Activated gamma-delta T cell treated with anti-CD3 and anti-CD28 coated beads, Interleukin-2, amount 50 U/mL, for 16 hours (primary cell): ENCODE measurements around the gene CST9L.
A peak's percentile ranks its signal among the peaks of the same experiment; 100 is the strongest.

Source experiments
- DNase-seq: peaks from one replicate; pipeline ENCODE4 v3.0.0-alpha.2; 2020; ENCODE audit warnings: low read depth

CST9L gene, protein sequence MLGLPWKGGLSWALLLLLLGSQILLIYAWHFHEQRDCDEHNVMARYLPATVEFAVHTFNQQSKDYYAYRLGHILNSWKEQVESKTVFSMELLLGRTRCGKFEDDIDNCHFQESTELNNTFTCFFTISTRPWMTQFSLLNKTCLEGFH

DNA sequence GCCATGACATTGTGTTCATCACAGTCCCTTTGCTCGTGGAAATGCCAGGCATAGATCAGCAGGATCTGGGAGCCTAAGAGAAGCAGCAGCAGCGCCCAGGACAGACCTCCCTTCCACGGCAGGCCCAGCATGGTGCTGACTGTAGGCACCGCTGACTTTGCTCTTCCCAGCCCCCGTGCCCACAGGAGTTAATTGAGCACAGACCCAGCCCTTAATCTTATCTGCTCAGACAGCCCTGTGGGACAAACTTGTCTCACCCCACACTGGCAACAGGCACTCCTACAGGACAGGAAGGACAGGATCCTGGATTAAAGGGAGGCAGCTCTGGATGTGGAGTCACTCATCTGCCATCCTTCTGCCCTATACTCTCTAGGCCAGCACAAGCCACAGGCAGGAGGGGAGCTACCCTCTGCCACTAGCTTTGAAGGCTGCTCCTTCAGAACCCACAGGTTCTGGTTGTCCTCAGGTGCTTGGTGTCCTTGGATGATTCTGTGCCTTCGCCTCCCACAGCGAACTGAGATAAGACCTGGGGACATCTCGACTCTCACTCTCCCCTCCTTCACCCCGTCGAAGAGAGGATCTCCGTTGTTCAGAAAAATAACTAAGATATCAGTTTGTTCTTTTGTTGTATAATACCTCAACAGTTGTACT is at the start of gene CST9L:
CST9L (minus strand) TSS at position 165 of the 651 bp plus-strand sequence; CDS start at position 131, 34 bp downstream.
- no peak for DNase-seq

DNA sequence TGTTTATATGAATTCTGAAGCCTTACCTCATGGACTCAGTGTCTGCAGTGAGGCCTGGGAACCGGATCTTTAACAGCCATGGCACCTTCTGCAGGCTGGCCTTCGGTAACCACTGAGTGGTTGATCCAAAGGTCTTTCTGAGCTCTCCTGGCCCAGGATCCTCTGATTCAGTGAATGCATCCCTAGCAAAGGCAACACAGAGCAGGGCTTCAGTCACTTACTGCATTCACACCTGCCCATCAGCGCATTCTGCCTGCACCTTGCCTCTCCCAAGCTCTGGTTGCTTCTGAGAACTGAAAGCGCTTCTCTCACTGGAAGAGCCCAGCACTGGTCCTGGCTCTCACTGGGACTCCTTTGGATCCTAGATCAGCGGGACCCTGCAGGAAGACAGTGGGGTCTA is 45.9 kb upstream of the CST9L start:
- no peak for DNase-seq

DNA sequence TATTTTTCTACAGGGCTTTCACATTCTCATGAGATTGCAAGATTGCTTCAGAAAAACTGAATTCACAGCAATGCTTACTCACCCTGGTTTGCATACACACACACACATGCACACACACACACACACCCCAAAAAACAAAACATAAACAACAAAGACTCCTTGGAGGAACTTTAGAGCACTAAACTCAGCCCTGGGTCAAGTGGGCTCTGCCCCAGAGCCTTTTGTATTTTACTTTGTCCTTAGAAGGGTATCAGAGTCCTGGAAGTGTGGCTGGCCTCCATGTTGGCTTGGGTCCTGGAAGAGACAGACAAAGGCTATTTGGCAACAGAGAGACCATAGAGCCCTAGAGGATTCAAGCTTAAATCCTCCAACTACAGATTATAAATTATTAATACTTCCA is 45.4 kb upstream of the CST9L start:
- DNase-seq: no peak

- DNase-seq: no peak
Observed at GRCh38 chr20:23612396-23612795, 44.1 kb upstream of the CST9L start.

DNA sequence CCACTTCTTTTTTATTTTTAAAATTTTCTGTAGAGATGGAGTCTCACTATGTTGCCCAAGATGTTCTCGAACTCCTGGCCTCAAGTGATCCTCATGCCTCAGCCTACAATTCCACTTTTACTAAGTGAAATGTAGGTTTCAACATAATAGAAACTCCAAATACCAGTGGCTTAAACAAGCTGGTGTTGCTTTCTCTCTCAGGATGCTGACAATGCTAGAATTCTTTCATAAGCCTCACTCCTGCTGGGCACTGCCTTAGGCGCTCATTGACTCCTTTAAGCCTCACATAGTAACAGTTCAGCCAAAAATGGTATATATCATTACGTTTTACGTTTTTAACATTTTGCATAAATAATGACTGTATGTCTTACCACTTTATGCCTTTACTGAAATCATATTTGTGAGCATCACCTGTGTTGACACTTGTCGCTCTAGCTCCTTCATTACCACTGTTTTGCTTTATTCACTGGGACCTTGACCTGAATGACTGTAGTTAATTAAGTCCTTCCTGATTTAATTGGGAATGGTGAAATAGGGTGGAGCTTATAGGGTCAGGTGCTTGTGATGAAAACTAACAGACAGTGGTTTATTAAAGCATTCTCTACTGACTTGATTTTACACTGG is 41.3 kb upstream of the CST9L start:
- no peak for DNase-seq

DNA sequence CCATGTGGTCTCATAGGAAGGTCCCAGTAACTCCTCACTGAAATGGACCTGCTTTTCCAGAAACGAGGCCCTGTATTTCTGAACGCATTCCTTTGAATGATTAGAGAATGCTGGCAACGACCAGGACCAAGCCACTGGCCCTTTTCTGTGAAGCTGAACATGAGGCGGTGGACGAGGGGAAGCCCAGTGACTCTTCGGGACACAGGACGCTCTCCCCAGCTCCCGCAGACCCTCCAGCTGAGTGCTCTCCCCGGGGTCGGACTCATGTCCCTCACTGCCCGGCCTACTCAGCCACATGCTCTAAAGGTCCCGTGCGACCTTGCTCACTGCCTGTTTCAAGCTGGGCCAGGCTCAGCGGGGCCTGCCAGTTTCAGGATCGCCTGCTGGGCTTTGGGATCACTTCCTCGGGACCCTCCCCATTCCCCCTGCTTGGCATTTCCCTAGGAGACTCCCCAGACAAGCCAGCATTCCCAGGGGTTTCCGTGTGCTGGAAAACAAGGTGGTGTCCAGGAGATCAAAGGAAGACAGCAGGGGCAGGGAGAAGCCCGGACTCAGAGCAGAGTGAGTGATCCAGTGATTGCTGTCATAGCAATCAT is 40.1 kb upstream of the CST9L start:
- no peak for DNase-seq

DNA sequence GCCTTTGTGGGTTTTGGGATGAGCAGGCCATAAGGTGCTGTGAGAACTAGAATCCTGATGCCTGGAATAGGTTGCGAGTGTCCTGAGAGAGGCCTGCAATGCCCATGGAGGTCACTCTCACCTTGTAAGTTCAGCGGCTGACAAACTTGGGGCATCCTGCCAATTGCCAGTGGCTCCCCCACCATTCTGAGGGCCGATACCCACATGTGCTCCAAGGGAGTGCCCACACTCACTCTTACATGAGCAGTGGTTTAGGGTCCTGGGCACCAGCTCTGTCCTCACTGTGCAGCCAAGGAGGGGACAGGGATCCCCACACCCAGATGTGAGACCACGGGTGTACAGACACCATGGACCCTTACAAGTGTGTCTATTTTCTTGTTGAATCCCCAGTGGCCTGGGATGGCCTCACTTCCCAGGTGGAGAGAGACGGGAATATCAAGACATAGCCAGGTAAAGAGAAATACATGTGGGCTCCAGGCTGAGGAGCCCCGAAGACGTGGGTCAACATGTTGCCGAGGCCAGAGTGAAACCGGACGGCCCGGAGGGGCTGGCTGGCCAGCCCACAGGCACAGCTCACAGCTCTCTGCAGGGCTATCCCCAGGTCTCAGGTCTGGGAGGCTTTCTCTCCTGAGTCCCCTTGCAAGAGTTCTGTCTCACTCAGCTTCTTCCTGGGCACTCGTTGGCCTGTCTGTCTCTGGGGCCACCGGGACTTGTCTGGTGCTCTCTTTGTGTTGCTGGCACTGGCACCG is 39.4 kb upstream of the CST9L start:
- DNase-seq: no peak

GRCh38 chr20:23606652-23607049 is 38.4 kb upstream of the CST9L start:
- DNase-seq: peak; percentile 42

DNA sequence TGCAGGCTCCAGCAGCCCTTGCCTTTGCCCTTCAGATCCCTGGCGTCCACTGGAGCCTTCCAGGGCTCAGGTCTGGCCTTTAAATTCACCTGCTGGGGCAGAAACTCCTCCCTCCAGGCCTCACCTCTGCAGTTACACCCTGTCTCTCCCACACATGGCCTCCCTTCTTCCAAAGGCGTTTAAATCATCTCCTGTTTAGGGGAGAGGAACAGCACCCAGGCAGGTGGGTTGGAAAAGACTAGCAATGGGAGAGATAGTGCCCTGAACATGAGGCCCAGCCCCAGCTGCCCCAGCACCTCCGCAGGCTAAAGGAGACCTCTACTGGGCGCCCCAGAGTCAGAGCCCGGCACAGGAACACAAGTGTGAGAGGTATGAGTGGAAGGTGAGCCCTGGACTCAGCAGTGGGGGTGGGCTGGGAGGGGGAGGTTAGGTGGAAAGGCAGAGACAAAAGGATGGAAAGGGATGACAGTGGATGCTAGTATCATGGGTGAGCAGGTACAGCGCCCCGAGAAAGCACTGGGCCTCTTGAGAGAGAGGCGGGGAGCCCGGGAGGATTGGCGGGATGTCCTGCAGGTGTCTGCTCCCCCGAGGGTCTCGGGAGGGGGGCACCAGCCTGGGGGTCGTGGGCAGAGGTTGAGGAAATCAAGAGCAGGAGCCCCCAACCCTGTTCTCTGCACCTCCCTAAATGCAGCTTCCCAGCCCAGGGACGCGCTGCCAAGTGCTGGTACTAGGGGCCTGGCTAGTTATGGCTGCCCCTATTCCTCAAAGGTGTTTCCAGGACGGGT is 37.8 kb upstream of the CST9L start, which contains the start of gene CST9:
CST9 (minus strand) TSS at position 51 of the 785 bp plus-strand sequence. CDS start 53 bp downstream, outside the sequence.
- no peak for DNase-seq

DNA sequence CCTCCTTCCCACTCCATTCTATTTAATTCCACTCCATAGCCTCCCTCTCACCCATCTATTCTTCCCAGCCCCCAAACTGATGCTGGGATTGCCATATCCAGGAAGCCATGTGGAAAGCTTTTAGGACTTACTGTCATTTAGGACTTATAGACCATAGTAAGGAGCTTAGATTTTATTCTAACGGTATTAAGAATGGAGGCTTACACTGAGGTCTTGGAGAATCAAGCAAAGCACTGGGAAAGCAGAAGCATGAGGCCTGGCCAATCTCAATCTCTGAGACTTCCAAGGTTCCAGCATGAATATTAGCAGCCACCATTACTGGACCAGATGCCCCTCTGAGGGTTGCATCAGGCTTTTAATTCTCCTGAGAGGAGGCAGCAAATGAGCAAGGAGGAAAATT is 36.0 kb upstream of the CST9L start:
- DNase-seq: no peak

- DNase-seq: no peak
Observed at GRCh38 chr20:23603321-23603720, 35.0 kb upstream of the CST9L start.

- no peak for DNase-seq
Observed at GRCh38 chr20:23602699-23603098, 34.4 kb upstream of the CST9L start.

- DNase-seq: no peak
Observed at GRCh38 chr20:23602241-23602640, 34.0 kb upstream of the CST9L start.

DNA sequence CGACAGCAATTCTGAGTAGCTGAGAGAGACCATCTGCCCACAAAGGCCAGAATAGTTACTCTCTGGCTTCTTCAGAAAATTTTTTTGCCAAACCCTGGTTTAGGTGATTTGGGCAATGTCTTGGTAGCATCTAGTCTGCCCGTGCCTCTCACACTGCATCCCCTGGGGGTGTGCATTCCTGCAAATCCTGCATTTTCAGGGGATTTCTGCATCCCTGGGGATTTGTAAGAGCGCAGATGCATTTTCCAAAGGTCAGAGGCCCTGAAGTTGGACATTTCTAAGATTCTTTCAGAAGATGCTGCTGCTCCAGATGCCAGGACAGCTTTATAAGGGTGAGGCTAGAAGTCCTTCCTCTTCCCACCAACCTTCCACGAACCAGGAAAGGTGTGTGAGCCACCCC is 33.4 kb upstream of the CST9L start:
- DNase-seq: no peak

- DNase-seq: no peak
Observed at GRCh38 chr20:23598481-23598880, 30.2 kb upstream of the CST9L start.

DNA sequence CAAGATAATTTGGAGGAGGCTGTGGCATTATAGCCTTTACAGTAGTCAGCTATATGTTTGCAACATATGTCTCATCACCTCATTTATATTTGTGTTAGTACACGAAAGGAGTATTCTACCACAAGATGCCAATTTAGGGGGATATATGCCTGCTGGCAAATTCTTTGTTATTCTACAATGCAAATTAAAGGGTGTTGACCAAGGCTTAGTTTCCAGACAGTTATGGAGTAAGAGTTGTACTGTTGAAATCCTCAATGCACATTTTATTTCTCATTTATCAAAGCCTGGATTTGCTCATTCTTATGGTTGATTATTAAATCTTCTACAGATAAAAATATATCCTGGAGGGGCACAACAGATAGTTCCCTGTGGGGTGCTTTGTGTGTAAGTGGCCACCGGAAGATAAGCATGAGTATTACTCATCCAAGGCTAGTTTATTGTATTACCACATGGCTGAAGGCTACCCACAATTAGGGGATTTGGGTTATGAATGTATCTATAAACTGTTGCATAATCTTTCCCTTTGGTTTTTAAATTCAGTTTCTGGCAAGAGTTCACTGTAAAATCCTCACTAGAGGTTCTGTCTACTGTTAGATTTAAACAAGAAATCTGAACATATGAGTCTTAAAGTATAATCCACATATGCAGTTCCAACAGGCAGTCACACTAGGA is 28.4 kb upstream of the CST9L start:
- no peak for DNase-seq

GRCh38 chr20:23595941-23596340 is 27.7 kb upstream of the CST9L start:
- DNase-seq: no peak

DNA sequence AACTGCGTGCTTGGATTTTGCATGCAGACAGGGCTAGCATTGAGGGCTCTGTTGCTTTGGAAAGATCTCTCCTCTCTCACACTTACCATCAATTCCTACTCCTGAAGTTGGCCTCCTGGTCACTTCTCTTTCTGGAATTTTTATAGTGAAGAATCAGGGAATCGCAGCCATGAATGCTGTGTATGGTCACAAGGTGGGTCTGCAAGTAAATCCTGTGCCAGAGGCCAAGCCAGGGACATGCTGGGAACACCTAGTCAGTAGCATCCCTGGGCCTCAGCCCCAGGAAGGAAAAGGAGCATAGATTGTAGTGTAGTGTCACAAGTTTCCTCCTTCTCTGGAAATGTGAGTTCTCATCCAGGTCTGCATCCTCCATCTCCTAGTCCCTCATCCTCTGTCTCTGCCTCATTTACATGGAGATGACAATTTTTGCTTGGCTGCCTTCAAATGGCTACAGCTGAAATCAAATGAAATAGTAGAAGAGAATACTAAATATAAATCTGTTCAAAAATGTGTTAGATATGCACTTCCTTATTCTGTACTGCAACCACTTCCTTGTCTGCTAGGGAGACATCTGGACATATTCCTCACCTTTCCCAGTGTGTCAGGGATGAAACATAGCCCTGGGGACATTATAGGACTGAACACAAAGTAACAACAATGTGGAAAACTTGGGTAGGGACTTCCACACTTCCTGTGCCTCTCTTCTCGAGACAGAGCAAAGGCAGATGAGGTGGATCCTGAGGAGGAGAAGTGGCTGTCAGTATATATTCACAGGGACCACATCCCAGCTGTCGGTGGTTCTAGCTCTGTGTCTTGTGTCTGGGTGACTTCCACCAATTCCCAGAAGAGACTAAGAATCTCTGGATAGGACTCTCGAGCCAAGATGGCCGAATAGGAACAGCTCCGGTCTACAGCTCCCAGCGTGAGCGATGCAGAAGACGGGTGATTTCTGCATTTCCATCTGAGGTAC is 20.4 kb upstream of the CST9L start:
- no peak for DNase-seq

GRCh38 chr20:23587631-23588030 is 19.3 kb upstream of the CST9L start:
- DNase-seq: no peak
